Measurements from ENCODE around the gene ADAMTS15.

ADAMTS15 gene

DNA sequence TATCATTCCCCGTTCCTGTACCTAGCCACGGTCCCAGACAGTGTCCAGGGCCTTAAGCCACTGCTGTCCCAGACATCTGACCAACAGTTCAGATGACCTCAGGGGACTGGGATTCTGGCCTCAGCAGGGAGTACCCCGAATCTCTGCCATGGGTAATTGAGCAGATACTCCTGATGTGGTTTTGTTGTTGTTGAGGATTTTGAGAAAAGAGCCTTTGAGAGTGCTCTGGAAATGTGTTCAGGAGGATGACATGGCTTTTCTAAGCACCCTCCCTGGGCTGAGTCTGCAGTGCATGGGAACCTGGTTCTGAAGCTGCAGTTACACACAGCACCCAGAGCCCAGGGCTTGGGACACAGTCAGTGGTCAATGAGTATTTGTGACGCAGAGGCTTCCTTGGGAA is 30.4 kb downstream of the ADAMTS15 start:
- no peak for DNase-seq

DNA sequence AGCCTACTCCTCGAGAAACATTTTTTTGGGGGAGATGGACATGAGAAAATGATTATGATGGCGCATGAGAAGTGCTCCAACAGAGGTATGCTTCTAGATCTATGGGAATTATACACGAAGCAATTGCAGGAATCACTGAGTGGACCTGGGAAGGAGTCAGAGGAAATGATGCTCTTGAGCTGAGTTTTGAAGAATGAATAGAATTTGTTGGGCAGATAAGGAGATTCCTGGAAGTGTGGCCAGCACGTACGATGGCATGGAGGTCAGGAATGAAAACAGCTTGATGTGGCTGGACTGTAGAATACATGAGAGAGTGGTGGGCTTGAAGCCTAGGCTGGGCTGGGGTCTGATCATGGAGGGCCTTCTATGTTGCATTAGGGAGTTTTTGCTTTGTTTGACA is 31.7 kb downstream of the ADAMTS15 start:
- no peak for DNase-seq

- no peak for DNase-seq
Observed at GRCh38 chr11:130480711-130481140, 32.3 kb downstream of the ADAMTS15 start.

DNA sequence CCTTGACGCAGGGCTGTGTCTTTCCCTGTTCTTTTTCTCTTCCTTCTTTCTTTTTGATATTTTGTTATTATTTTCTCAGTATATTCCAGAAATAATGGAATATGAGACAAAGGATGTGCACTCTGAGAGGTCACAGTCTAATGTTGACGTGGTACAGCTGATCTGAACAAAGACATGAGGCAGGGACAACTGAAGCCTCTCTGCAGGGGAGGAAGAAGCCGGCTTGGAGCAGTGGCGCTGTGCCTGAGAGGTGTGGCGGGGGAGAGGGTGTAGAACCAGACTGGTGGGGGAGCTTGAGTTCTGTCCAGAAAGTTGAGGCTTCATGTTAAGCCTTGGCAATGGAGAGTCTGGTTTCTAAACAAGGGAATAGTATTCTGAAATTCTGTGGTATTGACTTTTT is 34.7 kb downstream of the ADAMTS15 start:
- no peak for DNase-seq

DNA sequence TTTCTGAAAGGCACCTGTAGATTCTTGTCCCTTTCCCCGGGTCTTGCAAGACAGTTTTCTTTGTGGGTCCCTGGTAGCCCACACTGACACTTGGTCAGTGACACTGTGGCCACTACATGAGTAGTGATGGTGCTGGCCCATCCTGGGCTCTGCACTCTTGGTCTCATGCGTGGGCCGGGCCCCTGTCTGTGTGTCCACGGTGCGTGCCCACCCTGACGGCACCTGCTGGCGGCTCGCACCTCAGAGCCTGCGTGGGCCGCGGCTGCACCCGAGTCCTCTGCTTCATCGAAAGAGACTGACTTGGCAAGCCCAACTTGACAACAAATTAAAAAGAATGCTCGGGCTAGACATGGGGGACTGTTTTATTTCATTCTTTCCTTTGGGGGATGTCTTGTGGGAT is 37.5 kb downstream of the ADAMTS15 start:
- DNase-seq, result no peak

- DNase-seq, result no peak
Observed at GRCh38 chr11:130486391-130486836, 38.0 kb downstream of the ADAMTS15 start.

DNA sequence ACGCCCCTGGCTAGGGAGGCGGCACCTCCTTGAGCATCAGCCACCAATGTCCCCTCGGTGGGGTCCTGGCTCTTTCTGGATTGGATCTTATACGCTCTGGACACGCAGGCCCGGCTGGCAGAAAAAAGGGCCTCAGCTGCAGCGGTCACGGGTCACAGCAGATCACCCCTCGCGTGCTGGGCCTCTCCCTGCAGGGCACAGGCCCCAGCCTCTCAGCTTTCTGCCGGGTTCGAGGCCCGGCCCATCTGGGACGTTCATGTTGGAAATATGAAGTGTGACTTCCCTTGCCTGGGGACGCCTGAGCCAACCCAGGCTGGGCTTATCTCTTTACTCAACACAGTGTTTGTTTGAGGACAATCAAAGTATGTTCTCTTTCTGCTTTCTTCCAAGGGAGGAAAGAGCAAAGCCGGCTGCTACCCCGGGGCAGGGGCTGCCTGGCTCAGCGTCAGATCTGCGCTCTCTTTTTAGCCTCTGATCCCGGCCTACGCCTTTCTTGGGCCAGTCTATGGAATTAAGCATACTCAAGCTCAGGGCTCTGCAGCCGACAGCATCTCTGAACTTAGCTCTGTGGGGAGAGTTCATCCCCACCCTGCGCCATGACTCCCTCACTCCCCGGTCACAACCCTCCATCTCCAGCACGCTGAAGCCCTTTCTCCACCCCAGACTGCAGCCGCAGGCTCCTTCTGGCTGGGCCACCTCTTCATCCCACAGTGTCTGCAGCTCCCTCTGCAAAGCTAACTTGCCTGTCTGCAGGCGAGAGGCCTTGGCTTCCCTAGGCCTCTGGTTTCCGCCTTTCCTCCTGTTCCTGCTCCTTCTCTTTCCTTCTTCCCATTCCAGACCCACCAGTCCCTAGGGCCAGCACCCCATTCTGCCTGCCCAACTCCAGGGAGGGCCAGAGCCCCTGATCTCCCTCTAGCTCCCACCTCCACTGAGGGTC is 38.8 kb downstream of the ADAMTS15 start:
- DNase-seq, result no peak

- DNase-seq, result no peak
Observed at GRCh38 chr11:130487924-130488815, 39.7 kb downstream of the ADAMTS15 start.

DNA sequence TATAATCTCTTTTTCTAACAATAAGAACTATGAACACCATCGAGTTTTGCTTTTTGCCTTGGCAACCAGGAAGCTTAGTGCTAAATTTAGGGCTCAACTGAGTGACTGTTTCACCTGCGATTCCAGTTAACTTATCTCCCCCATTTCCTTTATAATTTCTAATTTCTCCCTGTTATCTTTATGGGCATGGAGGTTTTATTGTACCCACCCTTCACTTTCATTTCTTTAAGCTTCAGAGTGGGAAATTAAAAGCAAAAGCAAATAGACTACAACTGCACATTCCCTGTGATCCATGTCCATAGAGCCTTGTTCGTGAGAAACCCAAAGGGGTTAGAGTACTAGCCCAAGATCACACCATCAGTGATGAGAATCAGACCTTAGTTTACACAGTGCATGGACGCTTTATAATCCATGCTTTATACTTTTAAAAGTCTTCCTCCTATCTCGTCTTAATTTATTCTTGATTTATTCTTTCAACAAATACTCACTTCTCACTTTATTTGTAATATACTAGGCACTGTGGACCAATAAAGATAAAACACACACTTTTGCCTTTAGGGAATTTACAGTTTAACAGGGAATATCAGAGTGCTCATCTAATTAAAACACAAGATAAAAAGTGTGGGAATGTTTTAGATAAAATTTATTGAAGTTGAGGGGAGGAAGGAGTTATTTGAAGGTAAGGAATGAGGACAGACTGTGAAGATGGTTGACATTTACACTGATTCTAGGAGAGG is 40.6 kb downstream of the ADAMTS15 start:
- DNase-seq, result no peak

DNA sequence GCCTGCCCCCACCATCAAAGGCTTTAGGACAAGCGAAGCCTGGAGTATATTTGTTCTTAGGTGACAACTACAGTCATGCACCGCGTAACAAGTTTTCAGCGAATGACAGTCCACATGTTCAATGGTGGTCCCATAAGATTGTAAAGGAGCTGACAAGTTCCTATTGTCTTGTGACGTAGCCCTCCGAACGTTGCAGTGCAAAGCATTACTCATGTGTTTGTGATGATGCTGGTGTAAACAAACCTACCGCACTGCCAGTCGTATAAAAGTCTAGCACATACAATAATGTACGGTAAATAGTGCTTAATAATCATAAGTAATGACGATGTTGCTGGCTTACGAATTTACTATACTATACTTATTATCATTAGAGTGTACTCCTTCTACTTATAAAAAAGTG is 41.3 kb downstream of the ADAMTS15 start:
- no peak for DNase-seq

GRCh38 chr11:130490682-130491449 is 42.4 kb downstream of the ADAMTS15 start:
- DNase-seq, result no peak

DNA sequence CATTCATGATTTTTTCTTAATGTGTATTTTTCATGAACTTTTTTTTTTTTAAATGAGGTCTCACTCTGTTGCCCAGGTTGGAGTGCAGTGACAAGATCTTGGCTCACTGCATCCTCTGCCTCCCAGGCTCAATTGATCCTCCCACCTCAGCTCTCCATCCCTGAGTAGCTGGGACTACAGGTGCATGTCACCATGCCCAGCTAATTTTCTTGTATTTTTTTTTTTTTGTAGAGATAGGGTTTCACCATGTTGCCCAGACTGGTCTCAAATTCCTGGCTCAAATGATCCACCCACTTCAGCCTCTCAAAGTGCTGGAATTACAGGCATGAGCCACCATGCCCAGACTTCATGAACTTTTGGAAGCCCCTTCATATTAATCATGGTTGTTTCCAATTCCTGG is 49.7 kb downstream of the ADAMTS15 start:
- DNase-seq, result no peak

GRCh38 chr11:130499828-130500227 is 51.4 kb downstream of the ADAMTS15 start:
- no peak for DNase-seq

DNA sequence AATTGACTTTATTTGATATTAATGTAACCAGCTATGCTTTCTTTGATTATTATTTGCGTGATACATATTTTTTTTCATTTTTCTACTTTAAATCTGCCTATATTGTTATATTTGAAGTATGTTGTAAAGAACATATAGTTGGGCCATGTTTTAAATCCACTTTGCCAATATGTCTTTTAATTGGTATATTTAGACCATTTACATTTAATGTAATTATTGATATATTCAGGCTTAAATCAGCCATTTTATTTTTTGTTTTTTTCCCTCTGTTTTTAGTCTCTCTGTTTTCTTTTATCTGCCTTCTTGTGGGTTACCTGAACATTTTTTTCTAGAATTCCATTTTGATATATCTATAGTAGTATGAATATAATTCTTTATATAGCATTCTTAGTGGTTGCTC is 55.9 kb downstream of the ADAMTS15 start:
- no peak for DNase-seq

DNA sequence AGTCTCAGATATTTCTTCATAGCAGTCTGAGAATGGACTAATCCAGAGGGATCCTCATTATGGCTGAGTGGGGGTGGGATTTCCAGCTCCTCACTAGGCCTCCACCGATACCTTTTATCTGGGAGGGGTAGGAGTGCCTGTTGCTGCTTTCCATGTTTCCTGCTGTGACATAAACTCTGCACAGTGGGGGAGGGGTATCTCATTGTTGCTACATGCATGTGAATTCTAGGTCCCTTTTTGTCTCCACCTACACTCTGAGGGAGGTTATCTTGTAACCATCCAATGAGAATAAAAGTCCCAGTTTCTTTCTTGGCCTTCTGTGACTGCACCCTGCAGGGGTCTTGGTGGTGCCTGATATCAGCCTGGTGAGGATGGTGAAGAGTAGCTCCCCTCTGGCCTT is 60.5 kb downstream of the ADAMTS15 start:
- no peak for DNase-seq

DNA sequence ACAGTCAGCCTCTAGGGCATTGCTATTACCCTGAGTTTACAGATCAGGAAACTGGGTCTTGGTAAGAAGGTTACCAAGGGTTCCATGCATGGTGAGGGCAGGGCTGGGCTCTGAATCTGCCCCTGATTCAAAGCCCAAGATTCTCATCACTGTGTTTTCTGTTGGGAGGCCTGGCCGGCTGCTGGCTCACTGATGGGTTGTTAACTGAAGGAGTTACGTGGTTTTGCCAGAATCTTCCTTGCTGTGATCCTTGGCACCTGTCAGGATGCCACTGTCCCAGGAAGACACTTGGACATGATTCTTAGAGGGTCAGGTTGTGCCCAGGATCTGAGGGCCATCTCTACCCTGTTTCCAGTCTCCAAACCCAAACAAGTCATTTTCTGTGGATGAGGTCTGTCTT is 61.5 kb downstream of the ADAMTS15 start:
- no peak for DNase-seq

DNA sequence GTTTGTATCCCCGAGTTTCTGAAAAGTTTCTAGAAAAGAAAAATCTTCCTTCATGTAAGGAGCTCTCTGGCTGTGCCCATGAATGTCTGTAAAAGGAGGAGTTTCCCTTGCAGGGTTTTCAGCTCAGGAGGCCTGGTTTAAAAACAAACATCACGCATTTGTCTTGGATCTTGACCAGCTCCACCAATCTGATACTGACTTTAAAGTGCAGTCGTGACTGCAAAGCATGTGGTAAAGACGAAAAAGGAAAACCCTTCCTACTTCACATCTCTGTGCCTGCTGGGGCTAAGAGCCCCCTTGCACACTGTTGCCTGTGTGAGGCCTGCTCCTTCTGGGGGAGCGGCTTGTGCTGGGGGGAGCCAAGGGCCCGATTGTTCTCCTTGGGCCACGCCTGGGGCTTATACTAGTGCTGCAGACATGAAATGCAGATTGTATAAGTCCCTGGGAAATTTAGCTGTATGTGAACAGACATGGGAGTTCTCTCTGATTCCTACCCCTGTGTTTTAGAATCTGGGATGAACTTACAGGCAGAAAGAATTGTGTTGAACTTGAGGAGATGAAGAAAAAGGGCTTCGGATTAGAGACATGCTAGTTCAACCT is 62.1 kb downstream of the ADAMTS15 start:
- no peak for DNase-seq

DNA sequence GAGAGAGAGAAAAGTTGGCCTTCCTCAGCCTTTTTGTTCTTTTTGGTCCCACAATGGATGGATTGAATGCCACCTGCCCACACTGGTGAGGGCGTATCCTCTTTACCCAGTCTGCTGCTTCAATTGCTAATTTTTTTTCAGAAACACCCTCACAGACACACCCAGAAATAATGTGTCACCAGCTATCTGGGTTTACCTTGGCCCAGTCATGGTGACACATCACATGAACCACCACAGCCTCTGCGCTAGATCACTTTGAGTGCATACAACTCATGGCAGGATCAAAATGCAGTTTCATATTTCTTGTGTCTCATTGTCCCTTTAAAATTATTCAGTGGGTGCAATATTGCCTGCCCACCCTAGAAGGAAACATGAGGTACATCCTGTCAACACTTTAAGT is 63.3 kb downstream of the ADAMTS15 start:
- DNase-seq, result no peak

DNA sequence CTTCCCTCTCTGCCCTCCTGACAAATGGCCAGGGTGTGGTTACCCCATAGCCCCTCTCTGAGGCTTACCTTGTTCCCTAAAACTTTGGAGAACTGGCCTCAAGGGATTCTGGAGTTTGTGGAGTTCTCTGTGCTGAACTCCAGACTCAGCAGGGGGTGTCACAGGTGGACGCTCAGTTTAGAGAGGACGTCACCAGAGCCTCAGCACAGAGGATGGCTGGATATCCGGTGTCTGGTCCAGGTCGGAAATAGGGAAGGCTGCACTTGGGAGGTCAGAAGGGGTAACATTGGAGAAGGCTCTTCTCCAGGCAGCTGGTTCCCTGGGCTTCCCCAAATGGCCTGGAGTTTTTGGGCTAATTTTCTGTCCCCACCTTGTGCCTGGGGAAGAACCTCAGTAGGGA is 64.2 kb downstream of the ADAMTS15 start:
- DNase-seq, result no peak

DNA sequence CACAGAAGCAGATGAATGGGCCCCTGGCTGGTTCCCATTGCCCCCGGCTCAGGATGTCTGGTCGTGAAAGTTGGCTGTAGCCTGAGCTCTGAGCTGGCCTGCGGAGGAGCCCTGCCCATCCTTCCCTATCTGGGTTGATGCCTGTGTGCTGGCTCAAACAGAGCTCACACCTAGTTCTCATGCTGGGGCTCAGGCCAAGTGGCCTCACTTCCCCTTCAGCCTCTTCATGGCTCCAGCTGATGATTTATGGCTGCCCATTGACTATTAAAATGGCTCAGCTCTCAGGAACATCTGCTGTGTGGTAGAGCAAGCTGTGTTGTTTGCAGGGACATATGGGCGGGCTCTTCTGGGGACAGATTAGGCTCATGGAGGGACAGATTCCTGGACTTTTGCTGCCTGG is 64.7 kb downstream of the ADAMTS15 start:
- no peak for DNase-seq

GRCh38 chr11:130514316-130514715 is 65.9 kb downstream of the ADAMTS15 start:
- DNase-seq, result no peak

Data from right kidney (tissue), 1 donor.